Kidney (tissue), 14 donors: ENCODE results near the gene SMURF1. TPM values are rescaled to one million over a fixed set of nuclear protein-coding genes. Genes with fewer than 3 reads are reported as not detected.

Source experiments
- DNase-seq, 5 donors: peaks; one replicate each; pipeline ENCODE4 v3.0.0-alpha.2; 2013 to 2020
- FAIRE-seq: peaks from 2 replicates; lab custom pipeline; 2012; peaks lifted over from hg19 to GRCh38; lab: Jason Lieb, UNC
- H3K27ac ChIP-seq, 2 donors: one replicate each; pipeline ENCODE4 v1.7.0; 2013; ENCODE audit warnings: low read depth in 2 of 2, low read length in 2 of 2, inconsistent platforms in 1 of 2
- H3K27me3 ChIP-seq: one replicate; pipeline ENCODE4 v1.7.1; 2013; ENCODE audit warnings: low read length, inconsistent platforms; ENCODE audit not compliant: control insufficient read depth, insufficient read depth
- H3K36me3 ChIP-seq, 3 donors: one replicate each; pipeline versions ENCODE4 v1.7.0 to v1.7.1; 2013; ENCODE audit warnings: low read length in 3 of 3, control low read depth in 1 of 3, inconsistent platforms in 1 of 3; ENCODE audit not compliant: insufficient read depth in 3 of 3, control insufficient read depth in 2 of 3
- H3K4me1 ChIP-seq, 3 donors: one replicate each; pipeline versions ENCODE4 v1.7.0 to v1.7.1; 2013; ENCODE audit warnings: low read length in 3 of 3, inconsistent platforms in 1 of 3, low read depth in 1 of 3; ENCODE audit not compliant: control insufficient read depth in 2 of 3, insufficient read depth in 2 of 3
- H3K4me3 ChIP-seq, 3 donors: one replicate each; pipeline versions ENCODE4 v1.7.0 to v1.8.1; 2013; ENCODE audit warnings: low read length in 3 of 3, control low read depth in 1 of 3, inconsistent platforms in 1 of 3
- H3K9ac ChIP-seq, 3 donors: one replicate each; pipeline versions ENCODE4 v1.7.0 to v1.7.1; 2013; ENCODE audit warnings: low read length in 3 of 3, control low read depth in 1 of 3, inconsistent platforms in 1 of 3
- H3K9me3 ChIP-seq, 3 donors: one replicate each; pipeline versions ENCODE4 v1.7.0 to v1.7.1; 2013; ENCODE audit warnings: low read length in 3 of 3, control low read depth in 1 of 3, inconsistent platforms in 1 of 3; ENCODE audit not compliant: control insufficient read depth in 2 of 3, insufficient read depth in 1 of 3
- intact Hi-C: fragments of 100-400 bp; cut with DNase I; formaldehyde crosslinking; loops from one replicate; pipeline ENCODE4 v1.11.1; 2022
- polyA plus RNA-seq: library from polyadenylated mRNA; stranded (reverse); fragments of 350-450 nt; fragmentation: Illumina TruSeq; extraction: RNeasy Lipid Tissue Mini Kit (QIAGEN cat#74804); gene quantifications from one replicate; pipeline ENCODE4 v1.2.3, GENCODE V29; 2014; ENCODE audit warnings: low read depth, low replicate concordance; ENCODE audit not compliant: insufficient read depth
- total RNA-seq: library from RNA; stranded (reverse); fragmentation: NEBNext Ultra II Directional; extraction: Animal tissue kit (Norgen Biotek cat#: 25700); gene quantifications from one replicate; pipeline ENCODE4 v1.2.1, GENCODE V29; 2021
- TF ChIP-seq, protein P1 (sequence below): IDR thresholded peaks from 3 replicates; pipeline ENCODE4 v1.5.1; 2012; ENCODE audit warnings: mild to moderate bottlenecking, moderate library complexity, borderline replicate concordance; ENCODE audit not compliant: insufficient read depth; ENCODE audit errors: extremely low read depth
- donor health status: control.
- donor health status: control.
- donor health status: control.
- donor health status: control.
- donor health status: control.
- donor health status: DM: yes; HTN: yes; CAD: no.
- donor health status: Normal renal cell carcinoma (clear cell type).

The SMURF1 gene
- total and polyA plus RNA-seq, 2 donors from 2014 or later: 6.3 to 29.8 TPM

GRCh38 chr7:99146979-99147378, 3.1 kb upstream of the SMURF1 start:
- intact Hi-C loops: no loop called here

DNA sequence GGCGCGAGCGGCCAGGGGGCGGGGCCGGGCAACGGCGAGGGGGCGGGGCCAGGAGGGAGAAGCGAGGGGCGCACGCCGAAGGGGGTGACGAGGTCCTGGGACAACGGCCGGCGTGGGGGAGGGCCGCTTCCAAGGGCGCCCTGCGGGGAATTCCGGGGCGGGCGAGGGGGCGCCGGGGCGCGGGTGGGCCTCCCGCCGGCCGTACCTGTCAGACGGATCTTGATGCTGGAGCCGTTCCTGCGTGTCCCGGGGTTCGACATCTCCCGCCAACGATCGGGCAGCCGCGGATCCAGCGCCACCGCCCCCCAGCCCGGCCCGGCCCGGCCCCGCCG, 421 bp downstream of the SMURF1 start:
- H3K9me3 ChIP-seq: no peaks in the 10 kb centered on the region

More at GRCh38 chr7:99146979-99147378, 3.1 kb upstream of the SMURF1 start:
- Histone ChIP-seq H3K9me3 (no peaks in the 10 kb centered on the region), H3K36me3 (no peaks in the 10 kb centered on the region), H3K4me3 (no peak overlapping the region), H3K27me3 (no peaks in the 10 kb centered on the region), H3K27ac (no peak overlapping the region), H3K4me1 (peaks cover 0 to 6% (median 2%) of the 10 kb centered on the region in 3 donors), H3K9ac (no peak overlapping the region)
- DNase-seq (no peak), FAIRE-seq (no peak)
- TF ChIP-seq, protein P1, sequence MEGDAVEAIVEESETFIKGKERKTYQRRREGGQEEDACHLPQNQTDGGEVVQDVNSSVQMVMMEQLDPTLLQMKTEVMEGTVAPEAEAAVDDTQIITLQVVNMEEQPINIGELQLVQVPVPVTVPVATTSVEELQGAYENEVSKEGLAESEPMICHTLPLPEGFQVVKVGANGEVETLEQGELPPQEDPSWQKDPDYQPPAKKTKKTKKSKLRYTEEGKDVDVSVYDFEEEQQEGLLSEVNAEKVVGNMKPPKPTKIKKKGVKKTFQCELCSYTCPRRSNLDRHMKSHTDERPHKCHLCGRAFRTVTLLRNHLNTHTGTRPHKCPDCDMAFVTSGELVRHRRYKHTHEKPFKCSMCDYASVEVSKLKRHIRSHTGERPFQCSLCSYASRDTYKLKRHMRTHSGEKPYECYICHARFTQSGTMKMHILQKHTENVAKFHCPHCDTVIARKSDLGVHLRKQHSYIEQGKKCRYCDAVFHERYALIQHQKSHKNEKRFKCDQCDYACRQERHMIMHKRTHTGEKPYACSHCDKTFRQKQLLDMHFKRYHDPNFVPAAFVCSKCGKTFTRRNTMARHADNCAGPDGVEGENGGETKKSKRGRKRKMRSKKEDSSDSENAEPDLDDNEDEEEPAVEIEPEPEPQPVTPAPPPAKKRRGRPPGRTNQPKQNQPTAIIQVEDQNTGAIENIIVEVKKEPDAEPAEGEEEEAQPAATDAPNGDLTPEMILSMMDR: no peak

GRCh38 chr7:99142727-99143520, 984 bp downstream of the SMURF1 start:
- no peaks in the 10 kb centered on the region for H3K9me3 ChIP-seq
- peak overlapping the region; percentile 89 to 97 for H3K27ac ChIP-seq
- no peaks in the 10 kb centered on the region for H3K27me3 ChIP-seq
- peak overlapping the region; percentile 56 to 70 (median 65) for H3K4me3 ChIP-seq
- peak overlapping the region in 1 of 3 donors; percentile 47 for H3K9ac ChIP-seq
- H3K4me1 ChIP-seq: peaks cover 2 to 11% (median 8%) of the 10 kb centered on the region in 3 donors
- FAIRE-seq: no peak
- intact Hi-C loops: no loop called here
- no peaks in the 10 kb centered on the region for H3K36me3 ChIP-seq
- DNase-seq: peak; percentile 93 to 98 (median 95)
- TF ChIP-seq, protein P1: no peak

More for the DNA sequence above, 421 bp downstream of the SMURF1 start:
- DNase-seq (no peak), FAIRE-seq (no peak)
- Histone ChIP-seq H3K4me3 (peak overlapping the region in 1 of 3 donors; percentile 70), H3K9ac (no peak overlapping the region), H3K4me1 (peaks cover 2 to 8% (median 7%) of the 10 kb centered on the region in 3 donors), H3K27me3 (no peaks in the 10 kb centered on the region), H3K27ac (peak overlapping the region; percentile 85 to 92), H3K36me3 (no peaks in the 10 kb centered on the region)
- intact Hi-C loops: no loop called here
- TF ChIP-seq, protein P1: no peak
